IgD-negative memory B cell (primary cell): ENCODE results near the gene SHROOM1. TPM values are rescaled to one million over a fixed set of nuclear protein-coding genes. Genes with fewer than 3 reads are reported as not detected.
A peak's percentile ranks its signal among the peaks of the same experiment; 100 is the strongest.

ENCODE experiments used
- H3K27ac Mint-ChIP-seq, 3 donors: one replicate each; pipeline ENCODE4 v1.8.0; 2020 to 2022; ENCODE audit warnings: mild to moderate bottlenecking in 3 of 3, mixed read lengths in 3 of 3, moderate library complexity in 1 of 3
- H3K27me3 Mint-ChIP-seq: one replicate; pipeline ENCODE4 v1.8.0; 2021; ENCODE audit warnings: mixed read lengths
- H3K36me3 Mint-ChIP-seq: one replicate; pipeline ENCODE4 v1.8.0; 2020; ENCODE audit warnings: mild to moderate bottlenecking, mixed read lengths
- H3K4me1 Mint-ChIP-seq, 3 donors: one replicate each; pipeline ENCODE4 v1.8.0; 2020 to 2022; ENCODE audit warnings: mixed read lengths in 3 of 3, mild to moderate bottlenecking in 1 of 3
- H3K4me3 Mint-ChIP-seq, 4 donors: one replicate each; pipeline ENCODE4 v1.8.0; 2020 to 2022; ENCODE audit warnings: mild to moderate bottlenecking in 4 of 4, mixed read lengths in 4 of 4, moderate library complexity in 3 of 4
- H3K9me3 Mint-ChIP-seq, 3 donors: one replicate each; pipeline ENCODE4 v1.8.0; 2020 to 2021; ENCODE audit warnings: mixed read lengths in 3 of 3, mild to moderate bottlenecking in 1 of 3
- polyA plus RNA-seq: library from polyadenylated mRNA; unstranded; fragments of 300-500 nt; fragmentation: Illumina TruSeq; gene quantifications from one replicate; pipeline ENCODE4 v1.2.3, GENCODE V29; 2021

SHROOM1 gene
- polyA plus RNA-seq, 1 donor from 2014 or later, result 0.70 TPM

DNA sequence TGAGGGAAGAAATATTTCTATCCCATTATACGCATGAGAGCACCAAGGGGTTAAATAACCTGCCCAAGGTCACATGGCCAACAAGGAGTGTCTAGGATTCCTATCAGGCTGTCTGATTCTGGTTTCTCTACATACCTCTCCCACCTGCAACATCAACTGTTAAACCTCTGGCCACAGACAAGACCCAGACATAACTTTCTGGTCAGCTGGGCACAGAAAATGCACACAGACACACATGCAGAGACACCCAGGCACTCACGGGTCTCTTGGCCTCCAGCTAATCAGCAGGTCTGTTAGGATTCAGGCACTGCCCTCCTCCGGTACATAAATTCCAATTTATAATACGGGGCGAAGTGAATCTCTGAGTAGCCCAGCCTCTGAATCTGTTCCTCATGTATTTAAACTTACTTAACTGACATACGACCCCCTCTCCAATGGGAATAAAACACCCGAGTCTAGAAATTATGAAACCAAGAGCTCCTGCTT, 54.9 kb downstream of the SHROOM1 start:
- H3K9me3 Mint-ChIP-seq, result no peaks in the 10 kb centered on the region
- H3K4me1 Mint-ChIP-seq, result peaks cover 0 to 7% (median 2%) of the 10 kb centered on the region in 3 donors
- no peak overlapping the region for H3K27ac Mint-ChIP-seq
- H3K4me3 Mint-ChIP-seq, result peak overlapping the region in 2 of 4 donors; percentile 34 to 54
- H3K36me3 Mint-ChIP-seq, result no peaks in the 10 kb centered on the region
- H3K27me3 Mint-ChIP-seq, result peaks cover 1% of the 10 kb centered on the region

DNA sequence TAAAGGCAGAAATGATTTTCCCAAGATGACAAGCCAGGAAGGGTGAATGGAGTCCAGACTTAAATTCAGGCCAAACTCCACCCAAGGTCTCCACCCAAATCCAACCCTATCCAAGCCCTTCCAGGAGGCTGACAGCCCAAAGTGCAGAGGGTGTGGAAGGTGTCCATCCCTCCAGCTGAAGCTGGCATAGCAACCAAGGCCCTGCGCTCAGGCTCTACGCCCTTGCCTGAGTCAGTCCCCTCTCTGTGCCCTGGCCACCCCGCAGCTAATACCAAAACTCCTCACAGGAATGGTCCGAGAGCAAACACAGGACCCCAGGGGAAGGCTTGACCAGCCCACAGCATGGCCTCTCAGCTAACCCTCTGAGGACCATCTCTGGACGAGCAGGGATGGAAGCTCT, 55.6 kb downstream of the SHROOM1 start:
- no peaks in the 10 kb centered on the region for H3K36me3 Mint-ChIP-seq
- peak overlapping the region in 2 of 4 donors; percentile 10 to 12 for H3K4me3 Mint-ChIP-seq
- H3K4me1 Mint-ChIP-seq, result peaks cover 0 to 7% (median 2%) of the 10 kb centered on the region in 3 donors
- H3K27ac Mint-ChIP-seq, result peak overlapping the region in 1 of 3 donors; percentile 43
- no peaks in the 10 kb centered on the region for H3K9me3 Mint-ChIP-seq
- H3K27me3 Mint-ChIP-seq, result peaks cover 1% of the 10 kb centered on the region

DNA sequence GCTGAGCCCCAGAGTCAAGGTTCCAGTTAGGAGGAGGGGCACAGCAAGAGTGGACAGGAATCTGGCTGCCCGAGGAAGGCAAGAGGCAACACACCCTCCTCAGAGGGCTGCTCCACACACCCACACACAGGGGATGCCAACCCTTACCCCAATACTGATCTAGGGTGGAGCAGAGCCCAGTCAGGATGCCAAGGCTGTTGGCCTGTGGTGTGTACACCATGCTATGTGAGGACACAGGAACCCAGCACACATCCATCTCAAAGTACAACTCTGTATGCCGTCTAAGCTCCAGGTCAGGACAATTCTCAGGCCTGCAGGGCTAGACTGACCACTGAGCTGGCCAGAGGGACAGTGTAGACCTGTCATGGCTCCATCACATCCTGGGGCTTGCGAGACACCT, 56.0 kb downstream of the SHROOM1 start:
- H3K27me3 Mint-ChIP-seq, result peaks cover 1% of the 10 kb centered on the region

DNA sequence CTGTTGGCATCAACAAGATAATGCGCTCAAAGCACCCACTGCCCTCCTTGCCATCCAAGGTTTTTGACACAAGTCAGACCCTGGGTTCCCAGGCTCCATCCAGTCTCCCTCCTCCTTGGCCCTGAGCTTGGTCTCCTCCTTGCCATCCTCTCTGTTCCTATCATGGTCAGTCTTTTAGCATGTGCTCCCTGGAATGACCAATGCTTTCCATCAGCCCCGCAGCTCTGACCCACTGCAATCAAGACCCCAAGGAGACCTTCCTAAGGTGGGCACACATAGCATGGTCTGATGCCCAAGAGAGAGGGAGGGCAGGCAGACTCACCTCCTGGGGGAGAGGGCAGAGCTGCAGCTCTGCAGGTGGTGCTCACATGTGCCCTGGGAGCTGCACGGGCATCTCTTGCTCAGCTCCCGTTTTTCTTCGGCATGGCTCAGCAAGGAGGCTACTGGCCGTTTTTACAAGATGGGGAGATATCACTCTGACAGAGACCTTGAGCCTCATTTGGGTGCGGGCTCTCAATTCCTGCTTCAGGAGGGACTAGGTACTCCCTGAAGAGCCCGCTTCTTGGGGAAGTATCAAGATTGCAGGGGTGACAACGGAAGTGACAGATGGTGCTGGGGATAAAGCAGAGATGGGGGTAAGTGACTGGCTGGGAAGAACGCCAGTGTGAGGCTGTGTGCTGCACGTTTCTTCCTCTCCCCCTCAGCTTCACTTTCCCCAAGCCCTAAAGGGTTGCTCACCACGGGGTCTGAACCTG, 56.7 kb downstream of the SHROOM1 start:
- peaks cover 1% of the 10 kb centered on the region for H3K27me3 Mint-ChIP-seq
- H3K36me3 Mint-ChIP-seq, result no peaks in the 10 kb centered on the region
- H3K27ac Mint-ChIP-seq, result no peak overlapping the region
- H3K9me3 Mint-ChIP-seq, result no peaks in the 10 kb centered on the region
- H3K4me1 Mint-ChIP-seq, result peaks cover 0 to 5% (median 2%) of the 10 kb centered on the region in 3 donors
- H3K4me3 Mint-ChIP-seq, result peak overlapping the region in 2 of 4 donors; percentile 18 to 36

More for the DNA sequence above, 56.0 kb downstream of the SHROOM1 start:
- Mint-ChIP-seq H3K36me3 (no peaks in the 10 kb centered on the region), H3K4me1 (peaks cover 0 to 7% (median 2%) of the 10 kb centered on the region in 3 donors), H3K27ac (peak overlapping the region in 1 of 3 donors; percentile 43), H3K9me3 (no peaks in the 10 kb centered on the region), H3K4me3 (peak overlapping the region in 1 of 4 donors; percentile 12)

DNA sequence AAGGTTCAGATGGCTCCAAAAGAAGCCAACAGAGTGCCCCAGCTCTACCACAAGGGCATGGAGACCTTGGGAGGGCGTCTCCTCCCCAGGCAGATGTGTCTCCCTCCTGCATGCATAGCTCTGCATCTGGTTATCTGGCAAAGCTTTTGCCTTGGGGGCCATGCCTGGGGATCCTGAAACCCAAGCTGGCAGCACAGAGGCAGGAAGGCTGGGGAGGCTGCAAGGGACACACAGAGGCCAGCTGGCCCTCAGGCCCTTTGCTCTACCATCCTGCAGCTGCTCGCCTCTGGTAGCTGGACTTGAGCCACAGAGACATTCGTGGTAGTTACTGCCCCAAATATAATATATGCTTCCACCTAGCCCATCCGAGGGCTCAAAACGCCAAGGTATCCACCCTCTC, 57.3 kb downstream of the SHROOM1 start:
- H3K27me3 Mint-ChIP-seq, result peaks cover 1% of the 10 kb centered on the region
- no peaks in the 10 kb centered on the region for H3K9me3 Mint-ChIP-seq
- H3K36me3 Mint-ChIP-seq, result no peaks in the 10 kb centered on the region
- H3K4me1 Mint-ChIP-seq, result no peaks in the 10 kb centered on the region
- H3K27ac Mint-ChIP-seq, result no peak overlapping the region
- no peak overlapping the region for H3K4me3 Mint-ChIP-seq

DNA sequence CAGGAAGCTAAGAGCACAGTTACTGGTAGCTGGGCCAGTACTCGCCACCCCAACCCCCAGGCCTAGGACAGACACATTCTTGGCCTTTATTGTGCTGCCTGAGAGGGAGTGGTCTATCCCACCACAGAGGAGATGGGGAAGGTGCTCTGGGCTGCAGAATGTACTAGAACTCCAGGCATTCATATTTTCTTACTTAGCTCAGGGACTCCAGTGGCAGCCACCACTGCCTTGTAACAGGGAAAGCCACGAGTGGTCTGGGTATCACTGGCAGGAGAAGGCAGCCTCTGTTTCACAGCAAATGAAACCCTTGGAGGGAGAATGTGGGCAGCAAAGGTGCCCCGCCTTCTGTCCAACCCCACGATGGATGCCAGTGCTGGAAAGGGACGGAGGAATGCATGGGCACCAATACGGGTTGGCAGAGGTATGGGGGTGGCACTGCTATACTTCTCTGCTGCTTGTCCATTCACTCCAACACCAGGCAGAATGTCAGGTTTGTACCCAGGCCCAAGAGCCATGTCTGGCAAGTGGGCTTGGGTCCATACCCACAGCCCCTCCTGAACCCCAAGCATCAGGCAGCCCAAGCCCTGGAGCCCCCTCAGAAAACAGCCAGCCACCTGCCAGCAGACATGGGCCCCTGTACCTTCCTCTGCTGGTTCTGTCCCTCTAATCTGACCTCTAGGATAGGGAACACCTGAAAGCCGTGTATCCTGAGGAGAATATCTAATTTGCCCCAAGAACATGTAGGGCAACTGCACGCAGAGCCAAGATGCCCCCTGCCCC, 58.0 kb downstream of the SHROOM1 start:
- no peaks in the 10 kb centered on the region for H3K36me3 Mint-ChIP-seq
- H3K27ac Mint-ChIP-seq, result peak overlapping the region in 1 of 3 donors; percentile 43
- H3K4me1 Mint-ChIP-seq, result no peaks in the 10 kb centered on the region
- no peaks in the 10 kb centered on the region for H3K9me3 Mint-ChIP-seq
- H3K27me3 Mint-ChIP-seq, result peaks cover 1% of the 10 kb centered on the region
- no peak overlapping the region for H3K4me3 Mint-ChIP-seq

Other genes with a start within 250 kb of the SHROOM1 start
- gene IL13, start 172.5 kb downstream of the SHROOM1 start, polyA plus RNA-seq, result not detected
- gene IL4, start 156.7 kb downstream of the SHROOM1 start, polyA plus RNA-seq, result not detected
- gene KIF3A, start 93.1 kb downstream of the SHROOM1 start, polyA plus RNA-seq, result 11.1 TPM
- gene CCNI2, start 83.2 kb downstream of the SHROOM1 start, polyA plus RNA-seq, result 0.51 TPM
- 1.1 TPM for gene SEPTIN8, start 53.4 kb downstream of the SHROOM1 start, polyA plus RNA-seq
- not detected for gene SOWAHA, start 17.3 kb downstream of the SHROOM1 start, polyA plus RNA-seq
- not detected for gene GDF9, start 35.8 kb upstream of the SHROOM1 start, polyA plus RNA-seq
- gene UQCRQ, start 36.0 kb upstream of the SHROOM1 start, polyA plus RNA-seq, result 552 TPM
- 1.4 TPM for gene LEAP2, start 43.0 kb upstream of the SHROOM1 start, polyA plus RNA-seq
- gene AFF4, start 133.0 kb upstream of the SHROOM1 start, polyA plus RNA-seq, result 28.5 TPM
- 84.6 TPM for gene ZCCHC10, start 195.9 kb upstream of the SHROOM1 start, polyA plus RNA-seq
- gene HSPA4, start 221.4 kb upstream of the SHROOM1 start, polyA plus RNA-seq, result 69.5 TPM